ENCODE results near the gene HAPSTR1.

The HAPSTR1 gene

DNA sequence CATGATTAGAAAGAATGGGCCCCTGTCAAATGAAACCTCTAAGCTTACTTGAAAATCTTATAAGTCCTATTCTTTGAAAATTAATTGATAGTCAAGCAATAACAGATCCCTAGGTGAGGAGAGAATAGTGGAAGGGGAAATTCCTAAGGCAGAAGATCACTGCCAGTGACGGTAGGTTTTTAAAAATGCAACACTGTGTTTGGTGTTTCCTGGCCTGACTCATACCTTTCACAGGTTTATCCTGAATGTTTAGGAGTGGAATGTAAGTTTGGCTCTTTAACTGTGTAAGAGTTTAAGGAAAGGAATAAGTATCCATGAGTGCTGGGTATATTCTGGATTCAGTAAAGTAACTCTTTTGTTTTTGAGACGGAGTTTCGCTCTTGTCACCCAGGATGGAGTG lies 23.8 kb downstream of the HAPSTR1 start:
- H3K4me2 ChIP-seq (ENCODE audit: low read depth, low read length): no peak overlapping the region
- H2AFZ ChIP-seq (ENCODE audit: low read length): no peak overlapping the region
- no peaks in the 10 kb centered on the region for H3K9me3 ChIP-seq (replicated peaks; ENCODE audit: insufficient read depth, low read length)
- H3K4me3 ChIP-seq (ENCODE audit: low read length): no peak overlapping the region
- 0 out of 2 replicates have a peak, but pooled peaks cover 4% of the 10 kb centered on the region for H3F3A ChIP-seq (ENCODE audit: insufficient read depth, low read length)
- TF ChIP-seq EZH2phosphoT487 (IDR thresholded peaks at IDR 0.05; ENCODE audit: low read length) (no peak), EZH2 (optimal IDR thresholded peaks at IDR 0.05; ENCODE audit: low read depth, low read length) (no peak)
- TF ChIP-seq, protein P1, sequence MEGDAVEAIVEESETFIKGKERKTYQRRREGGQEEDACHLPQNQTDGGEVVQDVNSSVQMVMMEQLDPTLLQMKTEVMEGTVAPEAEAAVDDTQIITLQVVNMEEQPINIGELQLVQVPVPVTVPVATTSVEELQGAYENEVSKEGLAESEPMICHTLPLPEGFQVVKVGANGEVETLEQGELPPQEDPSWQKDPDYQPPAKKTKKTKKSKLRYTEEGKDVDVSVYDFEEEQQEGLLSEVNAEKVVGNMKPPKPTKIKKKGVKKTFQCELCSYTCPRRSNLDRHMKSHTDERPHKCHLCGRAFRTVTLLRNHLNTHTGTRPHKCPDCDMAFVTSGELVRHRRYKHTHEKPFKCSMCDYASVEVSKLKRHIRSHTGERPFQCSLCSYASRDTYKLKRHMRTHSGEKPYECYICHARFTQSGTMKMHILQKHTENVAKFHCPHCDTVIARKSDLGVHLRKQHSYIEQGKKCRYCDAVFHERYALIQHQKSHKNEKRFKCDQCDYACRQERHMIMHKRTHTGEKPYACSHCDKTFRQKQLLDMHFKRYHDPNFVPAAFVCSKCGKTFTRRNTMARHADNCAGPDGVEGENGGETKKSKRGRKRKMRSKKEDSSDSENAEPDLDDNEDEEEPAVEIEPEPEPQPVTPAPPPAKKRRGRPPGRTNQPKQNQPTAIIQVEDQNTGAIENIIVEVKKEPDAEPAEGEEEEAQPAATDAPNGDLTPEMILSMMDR (IDR thresholded peaks at IDR 0.05; ENCODE audit: low read length): no peak
- no peak overlapping the region for H3K27ac ChIP-seq (ENCODE audit: low read length)
- peaks cover 11% of the 10 kb centered on the region; the same call in 1 of the 2 replicates for H3K36me3 ChIP-seq (replicated peaks; ENCODE audit: insufficient read depth, low read length)
- peaks cover 98% of the 10 kb centered on the region for H3K79me2 ChIP-seq (ENCODE audit: low read length)
- no peak for DNase-seq
- no peak overlapping the region for H3K9ac ChIP-seq (ENCODE audit: low read length)
- no peaks in the 10 kb centered on the region for H3K9me2 ChIP-seq (replicated peaks; ENCODE audit: insufficient read depth, low read length)
- peaks cover 39% of the 10 kb centered on the region for H4K20me1 ChIP-seq (ENCODE audit: insufficient read depth, low read length)
- H3K4me1 ChIP-seq (ENCODE audit: low read length): no peaks in the 10 kb centered on the region
- no peaks in the 10 kb centered on the region for H3K27me3 ChIP-seq (replicated peaks; ENCODE audit: insufficient read depth, low read length)

DNA sequence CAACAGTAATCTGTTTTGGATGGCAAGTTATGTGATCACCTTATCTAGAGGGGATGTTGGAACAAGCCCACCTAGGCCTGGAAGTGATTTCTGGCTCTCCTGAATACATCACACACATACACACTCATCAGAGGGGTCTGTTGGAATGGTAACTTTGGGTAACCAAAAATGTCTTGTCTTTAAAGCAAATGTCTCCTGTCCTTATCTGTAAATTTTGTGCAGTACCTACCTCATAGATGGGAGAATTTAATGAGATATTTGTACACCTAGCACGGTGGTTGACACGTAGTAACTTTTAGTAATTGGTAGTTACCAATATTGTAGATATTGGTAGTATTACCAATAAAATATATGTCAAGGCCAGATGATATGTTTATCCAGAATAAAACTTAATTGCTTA lies 24.7 kb downstream of the HAPSTR1 start:
- Histone ChIP-seq H3K36me3 (replicated peaks; ENCODE audit: insufficient read depth, low read length) (peaks cover 11% of the 10 kb centered on the region; the same call in 1 of the 2 replicates), H3K4me2 (ENCODE audit: low read depth, low read length) (no peak overlapping the region)

DNA sequence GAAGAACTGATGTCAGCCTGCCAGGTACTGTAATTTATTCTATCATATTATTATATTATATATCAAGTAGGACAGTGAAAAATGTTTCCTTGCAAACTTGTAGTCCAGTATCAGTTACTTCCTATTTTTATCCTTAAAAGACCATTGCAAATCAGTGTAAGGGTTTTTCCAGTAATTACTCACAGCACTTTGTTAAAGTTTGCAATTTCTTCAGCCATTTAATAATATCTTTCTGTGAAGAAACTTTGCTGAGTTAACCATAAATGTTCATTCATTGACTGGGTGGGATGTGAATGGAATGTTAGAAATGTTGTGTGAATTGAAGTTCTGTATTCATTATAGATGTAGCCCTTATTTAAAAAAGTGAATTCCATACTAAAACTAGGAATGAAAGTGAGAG lies 26.7 kb downstream of the HAPSTR1 start:
- Histone ChIP-seq H3F3A (ENCODE audit: insufficient read depth, low read length) (0 out of 2 replicates have a peak, but pooled peaks cover 4% of the 10 kb centered on the region), H3K27ac (ENCODE audit: low read length) (no peak overlapping the region), H3K9ac (ENCODE audit: low read length) (no peak overlapping the region), H3K4me2 (ENCODE audit: low read depth, low read length) (no peak overlapping the region), H3K9me3 (replicated peaks; ENCODE audit: insufficient read depth, low read length) (no peaks in the 10 kb centered on the region), H2AFZ (ENCODE audit: low read length) (no peak overlapping the region), H3K9me2 (replicated peaks; ENCODE audit: insufficient read depth, low read length) (no peaks in the 10 kb centered on the region), H3K4me3 (ENCODE audit: low read length) (no peak overlapping the region), H3K4me1 (ENCODE audit: low read length) (no peaks in the 10 kb centered on the region), H3K36me3 (replicated peaks; ENCODE audit: insufficient read depth, low read length) (peaks cover 11% of the 10 kb centered on the region; the same call in 1 of the 2 replicates), H3K79me2 (ENCODE audit: low read length) (peaks cover 87% of the 10 kb centered on the region), H3K27me3 (replicated peaks; ENCODE audit: insufficient read depth, low read length) (no peaks in the 10 kb centered on the region), H4K20me1 (ENCODE audit: insufficient read depth, low read length) (peaks cover 23% of the 10 kb centered on the region)
- TF ChIP-seq, protein P1 (IDR thresholded peaks at IDR 0.05; ENCODE audit: low read length): no peak
- TF ChIP-seq EZH2phosphoT487 (IDR thresholded peaks at IDR 0.05; ENCODE audit: low read length): no peak
- DNase-seq: no peak

More for the DNA sequence above, 24.7 kb downstream of the HAPSTR1 start:
- DNase-seq: no peak
- no peaks in the 10 kb centered on the region for H3K4me1 ChIP-seq (ENCODE audit: low read length)
- TF ChIP-seq EZH2phosphoT487 (IDR thresholded peaks at IDR 0.05; ENCODE audit: low read length) (no peak), EZH2 (optimal IDR thresholded peaks at IDR 0.05; ENCODE audit: low read depth, low read length) (no peak)
- TF ChIP-seq, protein P1 (IDR thresholded peaks at IDR 0.05; ENCODE audit: low read length): no peak
- H3K27ac ChIP-seq (ENCODE audit: low read length): no peak overlapping the region
- no peaks in the 10 kb centered on the region for H3K9me2 ChIP-seq (replicated peaks; ENCODE audit: insufficient read depth, low read length)
- H4K20me1 ChIP-seq (ENCODE audit: insufficient read depth, low read length): peaks cover 34% of the 10 kb centered on the region
- no peak overlapping the region for H3K9ac ChIP-seq (ENCODE audit: low read length)
- no peak overlapping the region for H3K4me3 ChIP-seq (ENCODE audit: low read length)
- H3K9me3 ChIP-seq (replicated peaks; ENCODE audit: insufficient read depth, low read length): no peaks in the 10 kb centered on the region
- no peak overlapping the region for H2AFZ ChIP-seq (ENCODE audit: low read length)
- no peaks in the 10 kb centered on the region for H3K27me3 ChIP-seq (replicated peaks; ENCODE audit: insufficient read depth, low read length)
- peaks cover 95% of the 10 kb centered on the region for H3K79me2 ChIP-seq (ENCODE audit: low read length)
- H3F3A ChIP-seq (ENCODE audit: insufficient read depth, low read length): 0 out of 2 replicates have a peak, but pooled peaks cover 4% of the 10 kb centered on the region

All from MM.1S (cell line).